HG03159 (cell line): ENCODE data around the gene ST3GAL3.
A peak's percentile ranks its signal among the peaks of the same experiment; 100 is the strongest.
"Not testable (repeated sequence)": the region's sequence is repeated elsewhere in the genome, so short reads cannot be mapped to it uniquely, and the experiment has no call there.

Experiments
- ATAC-seq: cut with Tn5 transposase; IDR thresholded peaks from one replicate; pipeline ENCODE4 v1.9.1; 2021; ENCODE audit warnings: mild to moderate bottlenecking, moderate library complexity; ENCODE audit not compliant: unreplicated experiment

Gene ST3GAL3

DNA sequence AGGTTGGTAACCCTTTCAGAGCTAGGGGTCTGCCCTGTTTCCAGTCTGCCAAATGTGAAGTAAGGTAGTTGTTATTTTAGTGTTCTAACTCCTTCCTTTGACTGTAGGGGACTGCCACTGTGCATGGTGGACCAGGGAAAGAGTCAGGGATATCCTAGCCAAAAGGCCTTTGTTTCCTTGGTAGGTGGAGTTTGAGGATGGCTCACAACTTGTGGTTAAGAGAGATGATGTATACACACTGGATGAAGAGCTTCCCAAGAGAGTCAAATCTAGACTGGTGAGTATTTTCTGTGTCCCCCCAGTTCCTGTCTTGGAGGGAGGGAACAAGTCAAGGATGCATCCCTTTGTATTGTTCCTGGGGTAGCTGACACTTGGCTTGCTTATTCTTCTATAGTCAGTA is 3.5 kb upstream of the ST3GAL3 start:
- no peak for ATAC-seq

DNA sequence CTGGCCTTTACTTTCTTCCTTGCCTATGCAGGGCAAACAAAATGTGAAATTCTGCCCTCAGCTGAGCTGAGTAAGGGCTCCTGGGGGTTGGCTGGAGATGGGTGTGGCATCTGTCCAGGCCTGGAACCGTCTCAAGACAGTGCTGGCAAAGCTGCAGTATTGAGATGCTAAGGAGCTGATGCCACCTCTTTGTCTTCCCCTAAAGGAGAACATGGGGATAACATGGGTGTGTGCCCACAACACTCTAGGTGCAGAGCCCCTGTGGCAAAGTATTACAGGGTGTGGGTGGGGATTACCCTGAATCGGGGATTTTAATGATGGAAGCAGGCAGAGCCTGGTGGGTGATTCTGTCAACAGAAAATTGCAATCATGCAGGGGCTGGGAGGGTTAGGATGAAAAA is 2.5 kb upstream of the ST3GAL3 start:
- no peak for ATAC-seq

GRCh38 chr1:43705334-43705733 is 2.0 kb upstream of the ST3GAL3 start:
- ATAC-seq: no peak

- no peak for ATAC-seq
Observed at GRCh38 chr1:43705982-43706597, 1.2 kb upstream of the ST3GAL3 start.

GRCh38 chr1:43706598-43707189 is 642 bp upstream of the ST3GAL3 start:
- ATAC-seq: peak; percentile 24

DNA sequence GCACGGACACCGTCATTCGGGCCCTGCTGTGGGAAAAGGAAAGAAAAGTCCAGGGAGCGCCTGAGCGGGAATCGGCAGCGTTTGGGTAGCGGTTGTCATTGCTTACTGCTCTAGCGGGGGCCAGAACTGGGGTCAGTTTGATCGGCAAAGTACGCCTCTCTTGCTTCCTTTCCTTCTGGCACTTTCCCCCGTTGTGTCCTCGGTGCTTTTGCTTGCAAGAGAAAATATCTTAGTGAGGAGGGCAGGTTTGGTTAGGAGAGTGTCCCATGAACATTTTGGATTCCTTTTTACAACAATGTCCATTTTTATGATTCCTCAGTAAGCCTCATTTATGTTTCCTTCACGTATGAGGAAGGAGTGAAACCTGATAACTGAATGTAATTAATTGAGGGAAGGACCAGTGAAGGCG is 670 bp downstream of the ST3GAL3 start:
- no peak for ATAC-seq

- ATAC-seq: no peak
Observed at GRCh38 chr1:43711049-43711448, 3.7 kb downstream of the ST3GAL3 start.

DNA sequence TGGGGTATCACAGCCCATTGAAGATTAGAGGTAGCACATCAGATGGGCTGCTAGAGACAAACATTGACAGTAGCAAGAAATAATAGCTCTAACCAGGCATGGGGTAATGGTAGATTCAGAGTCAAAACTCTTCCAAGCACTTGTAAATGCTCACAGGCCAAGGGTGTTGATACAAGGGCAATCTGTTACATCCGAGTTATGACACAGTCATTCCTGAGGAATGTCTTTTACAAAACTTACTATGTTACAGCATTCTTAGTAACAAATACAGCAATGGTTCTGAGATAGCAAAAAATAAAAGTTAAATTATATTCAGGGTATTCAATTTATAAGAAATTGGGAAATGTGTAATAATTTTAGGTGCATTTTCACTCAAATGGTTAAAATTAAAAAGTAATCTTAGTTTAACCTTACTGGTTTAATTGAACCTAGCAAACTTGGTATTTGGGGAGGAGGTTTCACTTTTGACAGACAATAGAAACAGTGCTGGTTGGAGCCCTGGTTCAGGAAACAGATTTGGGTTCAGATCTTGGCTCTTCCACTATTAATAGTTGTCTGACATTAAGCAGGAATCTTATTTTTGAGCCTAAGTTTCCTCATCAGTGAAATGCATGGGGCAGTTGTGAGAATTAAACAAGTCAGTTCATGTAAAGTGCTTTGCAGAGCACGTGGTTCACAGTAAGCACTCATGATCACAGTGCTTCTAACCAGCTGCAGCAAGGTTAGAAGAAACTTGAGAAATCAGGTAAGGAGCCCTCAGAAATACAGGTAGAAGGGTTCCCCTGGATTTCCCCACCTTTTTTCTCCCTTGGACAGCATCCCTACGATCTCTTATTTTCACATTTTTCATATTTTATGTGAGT is 4.4 kb downstream of the ST3GAL3 start:
- ATAC-seq: no peak

DNA sequence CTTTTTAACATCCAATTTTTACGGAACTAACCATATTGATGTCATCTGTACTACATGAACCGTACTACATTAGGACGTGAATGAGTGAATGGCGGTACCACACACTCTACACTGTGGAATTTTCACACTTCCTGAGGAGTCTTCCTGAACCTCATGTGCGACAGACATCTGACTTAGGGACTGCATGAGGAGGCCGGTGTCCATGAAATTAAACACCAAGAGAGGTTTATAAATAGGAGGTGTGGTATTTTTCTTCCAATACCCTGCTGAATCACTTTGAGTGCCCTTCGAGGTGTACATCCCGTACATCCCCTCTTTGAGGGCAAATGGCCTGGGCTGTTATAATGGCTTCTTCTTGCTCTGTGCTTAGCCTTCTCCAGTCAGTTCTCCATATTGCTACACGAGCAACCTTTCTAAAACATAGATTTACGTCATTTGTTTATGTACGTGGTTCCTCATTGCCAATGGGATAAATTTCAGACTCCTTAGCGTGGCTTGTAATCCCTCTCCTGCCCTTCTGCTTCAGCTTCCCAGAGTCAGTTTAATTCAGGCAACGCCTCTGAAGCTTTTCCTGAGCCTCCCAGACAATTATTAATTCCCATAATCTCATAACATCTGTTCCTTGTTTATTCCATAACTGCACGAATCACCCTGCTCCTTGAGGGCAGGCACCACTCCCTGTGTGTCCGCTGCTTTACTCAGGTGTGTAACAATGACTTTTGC is 9.4 kb downstream of the ST3GAL3 start:
- ATAC-seq: no peak

DNA sequence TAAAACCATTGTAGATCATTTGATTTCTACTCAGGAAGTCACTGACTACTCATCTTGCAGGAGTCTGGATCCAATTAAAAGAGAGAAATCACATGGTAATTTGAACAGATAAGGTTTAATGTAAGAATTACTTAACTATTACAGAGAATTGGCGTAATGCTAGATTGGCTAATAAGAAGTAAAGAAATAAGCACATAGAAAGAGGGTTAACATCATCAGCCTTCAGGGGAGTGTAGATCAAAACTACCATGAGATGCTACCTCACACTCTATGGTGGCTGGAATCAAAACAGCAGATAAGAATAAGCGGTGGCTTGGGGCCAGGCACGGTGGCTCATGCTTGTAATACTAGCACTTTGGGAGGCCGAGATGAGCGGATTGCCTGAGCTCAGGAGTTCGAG is 11.7 kb downstream of the ST3GAL3 start:
- no peak for ATAC-seq

DNA sequence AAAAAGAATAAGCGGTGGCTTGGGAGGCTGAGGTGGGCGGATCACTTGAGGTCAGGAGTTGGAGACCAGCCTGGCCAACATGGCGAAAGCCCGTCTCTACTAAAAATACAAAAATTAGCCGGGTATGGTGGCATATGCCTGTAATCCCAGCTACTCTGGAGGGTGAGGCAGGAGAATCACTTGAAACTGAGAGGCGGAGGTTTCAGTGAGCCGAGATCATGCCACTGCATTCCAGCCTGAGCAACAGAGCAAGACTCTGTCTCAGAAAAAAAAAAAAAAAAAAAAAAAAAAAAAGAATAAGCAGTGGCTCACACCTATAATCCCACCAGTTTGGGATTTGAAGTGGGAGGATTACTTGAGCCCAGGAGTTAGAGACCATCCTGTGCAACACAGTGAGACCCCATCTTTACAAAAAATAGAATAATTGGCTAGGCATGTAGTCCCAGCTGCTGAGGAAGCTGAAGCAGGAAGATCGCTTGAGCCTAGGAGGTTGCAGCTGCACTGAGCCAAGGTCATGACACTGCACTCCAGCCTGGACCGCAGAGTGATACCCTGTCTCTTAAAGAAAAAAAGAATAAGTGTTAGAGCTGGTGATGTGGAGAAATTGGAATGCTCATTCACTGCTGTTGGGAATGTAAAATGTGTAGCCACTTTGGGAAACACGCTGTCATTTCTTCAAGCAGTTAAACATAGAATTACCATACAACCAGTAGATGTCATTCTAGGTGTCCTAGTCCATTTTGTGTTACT is 12.5 kb downstream of the ST3GAL3 start:
- ATAC-seq: not testable (repeated sequence)

- no peak for ATAC-seq
Observed at GRCh38 chr1:43722810-43723209, 15.5 kb downstream of the ST3GAL3 start.

DNA sequence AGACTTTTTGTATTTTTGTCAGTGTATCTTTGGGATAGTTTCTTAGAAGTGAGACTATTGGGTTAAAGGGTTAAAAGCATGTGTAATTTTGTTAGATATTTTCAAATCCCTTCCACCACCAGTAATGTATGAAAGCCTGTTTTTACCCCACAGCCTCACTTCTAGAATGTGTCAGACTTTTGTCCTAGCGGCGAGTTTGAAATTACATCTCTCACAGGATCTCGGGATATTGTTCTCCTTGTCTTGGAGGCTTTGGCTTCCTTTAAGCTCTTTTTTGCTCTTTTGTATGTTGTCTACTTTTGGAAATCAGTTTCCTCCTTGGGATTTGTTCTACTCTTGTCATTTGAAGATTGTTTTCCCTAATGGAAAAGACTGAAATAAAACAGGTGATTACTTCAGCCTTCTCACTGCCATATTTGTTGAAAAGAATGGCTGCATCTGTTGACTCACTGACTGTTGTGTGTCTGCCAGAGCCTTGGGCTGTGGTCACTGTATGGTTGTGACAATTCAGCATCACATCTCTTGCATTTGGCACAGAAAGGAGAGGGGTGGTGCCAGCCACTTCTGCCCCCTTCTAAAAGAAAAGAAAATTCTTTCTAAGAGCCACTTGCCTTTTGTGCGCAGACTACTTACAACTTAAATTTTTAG is 22.6 kb downstream of the ST3GAL3 start:
- ATAC-seq: no peak

DNA sequence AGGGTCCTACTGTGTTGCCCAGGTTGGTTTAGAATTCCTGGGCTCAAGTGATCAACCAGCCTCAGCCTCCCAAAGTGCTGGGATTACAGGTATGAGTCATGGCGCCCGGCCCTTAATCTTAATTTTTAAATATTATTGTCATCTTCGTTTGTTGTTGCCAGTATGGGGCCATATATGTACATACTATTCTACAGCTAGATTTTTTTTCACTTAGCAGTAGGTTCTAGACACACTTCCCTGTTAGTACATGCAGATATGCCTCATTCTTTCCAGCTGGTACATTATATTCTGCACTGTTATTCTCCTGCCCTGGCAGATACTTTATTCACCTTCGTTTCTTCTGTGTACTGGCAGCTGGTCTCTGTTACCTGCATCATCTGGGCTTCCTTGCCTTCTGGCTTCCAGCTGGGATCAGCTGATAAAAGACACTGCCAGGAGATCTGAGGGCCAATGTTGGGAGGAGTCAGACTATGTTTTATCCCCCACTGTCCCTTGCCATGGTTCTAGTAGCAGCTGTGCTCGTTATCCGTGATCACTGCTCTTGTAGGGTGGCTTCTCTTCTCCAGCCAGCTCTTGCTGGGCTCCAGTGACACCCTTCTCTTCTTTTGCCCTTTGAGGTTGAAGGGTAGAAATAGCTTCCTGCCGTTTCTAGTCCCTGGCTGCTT is 24.7 kb downstream of the ST3GAL3 start:
- no peak for ATAC-seq

GRCh38 chr1:43736819-43737218 is 29.5 kb downstream of the ST3GAL3 start:
- no peak for ATAC-seq

DNA sequence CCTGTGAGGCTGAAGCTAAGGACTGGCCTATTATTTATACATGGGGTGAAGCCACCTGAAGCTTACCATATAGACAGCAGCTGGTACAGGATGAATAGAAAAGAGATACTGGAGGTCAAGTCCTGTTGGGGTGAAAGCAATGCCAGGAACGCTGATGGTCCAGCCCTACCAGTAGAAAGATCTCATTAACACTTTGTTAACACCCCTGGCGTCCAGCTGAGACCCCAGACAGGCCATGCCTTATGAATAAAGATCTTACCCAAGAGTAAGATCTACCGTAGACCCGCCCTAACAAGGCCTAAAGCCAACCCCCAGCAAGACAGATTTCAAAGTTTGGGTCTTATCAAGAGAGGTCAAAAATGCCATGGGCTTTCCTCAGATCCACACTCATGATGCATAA is 34.7 kb downstream of the ST3GAL3 start:
- no peak for ATAC-seq

GRCh38 chr1:43743206-43743605 is 35.9 kb downstream of the ST3GAL3 start:
- no peak for ATAC-seq

GRCh38 chr1:43747736-43748135 is 40.4 kb downstream of the ST3GAL3 start:
- ATAC-seq: no peak

- no peak for ATAC-seq
Observed at GRCh38 chr1:43750083-43750482, 42.7 kb downstream of the ST3GAL3 start.

DNA sequence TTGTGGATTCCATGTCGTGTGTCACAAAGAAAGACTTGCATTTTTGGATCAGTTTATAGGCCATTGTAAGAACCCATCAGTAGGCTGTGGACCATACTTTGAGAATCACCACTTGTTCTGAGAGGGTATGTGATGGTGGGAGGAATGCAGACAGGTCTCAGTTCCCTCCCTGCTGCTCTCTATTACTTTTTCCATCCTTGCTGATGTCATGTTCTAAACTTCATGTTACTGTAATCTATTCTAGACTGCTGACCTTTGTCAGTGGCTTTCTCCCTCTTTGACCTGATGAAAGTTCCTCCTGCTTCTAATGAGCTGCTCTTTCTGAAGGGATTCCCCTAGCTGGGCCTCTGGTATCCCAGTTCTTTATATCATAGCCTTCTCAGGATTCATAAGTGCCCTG is 46.1 kb downstream of the ST3GAL3 start:
- no peak for ATAC-seq
